HG03280 (cell line): Measurements from ENCODE around the gene ARSG.
"Not testable (repeated sequence)": the region's sequence is repeated elsewhere in the genome, so short reads cannot be mapped to it uniquely, and the experiment has no call there.

Experiments used
- ATAC-seq: cut with Tn5 transposase; IDR thresholded peaks from one replicate; pipeline ENCODE4 v1.9.1; 2021; ENCODE audit warnings: mild to moderate bottlenecking, moderate library complexity; ENCODE audit not compliant: unreplicated experiment

The ARSG gene

GRCh38 chr17:68327823-68328557 lies 36.7 kb downstream of the ARSG start:
- no peak for ATAC-seq

GRCh38 chr17:68328676-68329075 lies 37.4 kb downstream of the ARSG start:
- ATAC-seq, result no peak

- ATAC-seq, result no peak
Observed at GRCh38 chr17:68329331-68329730, 38.0 kb downstream of the ARSG start.

GRCh38 chr17:68331932-68332331 lies 40.6 kb downstream of the ARSG start:
- ATAC-seq, result not testable (repeated sequence)

GRCh38 chr17:68334393-68334792 lies 43.1 kb downstream of the ARSG start:
- ATAC-seq, result no peak

- no peak for ATAC-seq
Observed at GRCh38 chr17:68341482-68341881, 50.2 kb downstream of the ARSG start.

- ATAC-seq, result no peak
Observed at GRCh38 chr17:68343976-68344375, 52.7 kb downstream of the ARSG start.

GRCh38 chr17:68344701-68345136 lies 53.4 kb downstream of the ARSG start:
- ATAC-seq, result no peak

GRCh38 chr17:68346448-68346847 lies 55.2 kb downstream of the ARSG start:
- peak; percentile 55 for ATAC-seq

GRCh38 chr17:68347380-68347779 lies 56.1 kb downstream of the ARSG start:
- no peak for ATAC-seq

GRCh38 chr17:68349157-68349556 lies 57.9 kb downstream of the ARSG start:
- ATAC-seq, result peak; percentile 66

GRCh38 chr17:68351395-68351794 lies 60.1 kb downstream of the ARSG start:
- no peak for ATAC-seq

GRCh38 chr17:68352041-68352440 lies 60.7 kb downstream of the ARSG start:
- ATAC-seq, result no peak

GRCh38 chr17:68352671-68353070 lies 61.4 kb downstream of the ARSG start:
- not testable (repeated sequence) for ATAC-seq

- no peak for ATAC-seq
Observed at GRCh38 chr17:68353111-68353521, 61.8 kb downstream of the ARSG start.

GRCh38 chr17:68354311-68354710 lies 63.0 kb downstream of the ARSG start:
- not testable (repeated sequence) for ATAC-seq

- not testable (repeated sequence) for ATAC-seq
Observed at GRCh38 chr17:68355108-68355507, 63.8 kb downstream of the ARSG start.

GRCh38 chr17:68356520-68356919 lies 65.2 kb downstream of the ARSG start:
- ATAC-seq, result peak; percentile 70

- ATAC-seq, result peak; percentile 31
Observed at GRCh38 chr17:68356949-68357455, 65.7 kb downstream of the ARSG start.

- no peak for ATAC-seq
Observed at GRCh38 chr17:68357886-68358285, 66.6 kb downstream of the ARSG start.

- ATAC-seq, result no peak
Observed at GRCh38 chr17:68359791-68360535, 68.7 kb downstream of the ARSG start.

- no peak for ATAC-seq
Observed at GRCh38 chr17:68365469-68365868, 74.2 kb downstream of the ARSG start.
